ENCODE data around the gene IRF5. TPM values are rescaled to one million over a fixed set of nuclear protein-coding genes. Genes with fewer than 3 reads are reported as not detected.
A peak's percentile ranks its signal among the peaks of the same experiment; 100 is the strongest.

Gene IRF5
- total RNA-seq, 2 donors from 2014 or later: 0.31 to 0.53 TPM

- no peak overlapping the region for H3K4me3 ChIP-seq (ENCODE audit: low read length)
- Mint-ChIP-seq H3K36me3 (ENCODE audit: low read depth) (no peaks in the 10 kb centered on the region), H3K27ac (no peak overlapping the region), H3K9me3 (peaks cover 4% of the 10 kb centered on the region), H3K27me3 (ENCODE audit: insufficient read depth) (peaks cover 47% of the 10 kb centered on the region), H3K4me1 (no peaks in the 10 kb centered on the region), H3K4me3 (no peak overlapping the region)
- no peaks in the 10 kb centered on the region for H3K4me1 ChIP-seq (ENCODE audit: control insufficient read depth, insufficient read depth, low read length)
- TF ChIP-seq CTCF (conservative IDR thresholded peaks at IDR 0.05): no peak
- no peaks in the 10 kb centered on the region for H3K9me3 ChIP-seq (ENCODE audit: control insufficient read depth, low read length)
- WGBS, 2 experiments (ENCODE audit: insufficient coverage in 1 of 2, insufficient read length in 1 of 2): 93 to 97% methylated on average over 4 of the region's 4 CpGs
- H3K27ac ChIP-seq (ENCODE audit: low read depth, low read length): no peak overlapping the region
- peaks cover 31% of the 10 kb centered on the region for H3K27me3 ChIP-seq (ENCODE audit: control insufficient read depth, insufficient read depth, low read length, poor library complexity, severe bottlenecking)
- no peak for DNase-seq
- H3K36me3 ChIP-seq (ENCODE audit: control insufficient read depth, insufficient read depth, low read length): no peaks in the 10 kb centered on the region
- H3K9ac ChIP-seq (ENCODE audit: extremely low read depth, low read length, poor library complexity, severe bottlenecking): no peak overlapping the region
Measured at GRCh38 chr7:128932862-128933179, 4.9 kb upstream of the IRF5 start.

- Histone ChIP-seq H3K9ac (ENCODE audit: extremely low read depth, low read length, poor library complexity, severe bottlenecking) (no peak overlapping the region), H3K27me3 (ENCODE audit: control insufficient read depth, insufficient read depth, low read length, poor library complexity, severe bottlenecking) (peaks cover 36% of the 10 kb centered on the region), H3K36me3 (ENCODE audit: control insufficient read depth, insufficient read depth, low read length) (no peaks in the 10 kb centered on the region), H3K4me1 (ENCODE audit: control insufficient read depth, insufficient read depth, low read length) (no peaks in the 10 kb centered on the region), H3K9me3 (ENCODE audit: control insufficient read depth, low read length) (no peaks in the 10 kb centered on the region), H3K4me3 (ENCODE audit: low read length) (no peak overlapping the region), H3K27ac (ENCODE audit: low read depth, low read length) (no peak overlapping the region)
- Mint-ChIP-seq H3K4me1 (peaks cover under 1% of the 10 kb centered on the region), H3K36me3 (ENCODE audit: low read depth) (no peaks in the 10 kb centered on the region), H3K9me3 (peaks cover 2% of the 10 kb centered on the region), H3K27ac (no peak overlapping the region), H3K27me3 (ENCODE audit: insufficient read depth) (peaks cover 47% of the 10 kb centered on the region), H3K4me3 (no peak overlapping the region)
- no peak for TF ChIP-seq CTCF (conservative IDR thresholded peaks at IDR 0.05)
- WGBS, 2 experiments (ENCODE audit: insufficient coverage in 1 of 2, insufficient read length in 1 of 2): 71 to 76% methylated on average over 10 to 15 of the region's 15 CpGs
- DNase-seq: peak; percentile 59
Measured at GRCh38 chr7:128933180-128933891, 4.4 kb upstream of the IRF5 start.

- no peak for TF ChIP-seq CTCF (conservative IDR thresholded peaks at IDR 0.05)
- H3K27ac Mint-ChIP-seq: no peak overlapping the region
- DNase-seq: no peak
- Histone ChIP-seq H3K27me3 (ENCODE audit: control insufficient read depth, insufficient read depth, low read length, poor library complexity, severe bottlenecking) (peaks cover 49% of the 10 kb centered on the region), H3K4me1 (ENCODE audit: control insufficient read depth, insufficient read depth, low read length) (no peaks in the 10 kb centered on the region), H3K9ac (ENCODE audit: extremely low read depth, low read length, poor library complexity, severe bottlenecking) (no peak overlapping the region), H3K36me3 (ENCODE audit: control insufficient read depth, insufficient read depth, low read length) (no peaks in the 10 kb centered on the region), H3K27ac (ENCODE audit: low read depth, low read length) (no peak overlapping the region), H3K9me3 (ENCODE audit: control insufficient read depth, low read length) (no peaks in the 10 kb centered on the region), H3K4me3 (ENCODE audit: low read length) (no peak overlapping the region)
- WGBS, 2 experiments (ENCODE audit: insufficient coverage in 1 of 2, insufficient read length in 1 of 2): 84 to 95% methylated on average over 7 to 14 of the region's 14 CpGs
- H3K27me3 Mint-ChIP-seq (ENCODE audit: insufficient read depth): peaks cover 59% of the 10 kb centered on the region
- H3K4me3 Mint-ChIP-seq: no peak overlapping the region
- H3K9me3 Mint-ChIP-seq: no peaks in the 10 kb centered on the region
- H3K4me1 Mint-ChIP-seq: peaks cover 4% of the 10 kb centered on the region
- no peaks in the 10 kb centered on the region for H3K36me3 Mint-ChIP-seq (ENCODE audit: low read depth)
Measured at GRCh38 chr7:128934361-128935341, 3.1 kb upstream of the IRF5 start.

All from endodermal cell (in vitro differentiated cells).